GM21360 (cell line): ENCODE data around the gene SPHK1.

Source experiments
- ATAC-seq: cut with Tn5 transposase; IDR thresholded peaks from one replicate; pipeline ENCODE4 v1.9.1; 2021; ENCODE audit warnings: mild to moderate bottlenecking, moderate library complexity; ENCODE audit not compliant: unreplicated experiment

The SPHK1 gene

GRCh38 chr17:76360461-76360860 is 23.9 kb upstream of the SPHK1 start:
- no peak for ATAC-seq

- no peak for ATAC-seq
These were observed 21.1 kb upstream of the SPHK1 start for GRCh38 chr17:76363107-76363842.

- ATAC-seq = no peak
These were observed 19.0 kb upstream of the SPHK1 start for GRCh38 chr17:76365256-76365903.

GRCh38 chr17:76366247-76366646 is 18.2 kb upstream of the SPHK1 start:
- ATAC-seq = no peak

GRCh38 chr17:76367642-76368041 is 16.8 kb upstream of the SPHK1 start:
- no peak for ATAC-seq

- no peak for ATAC-seq
These were observed 15.9 kb upstream of the SPHK1 start for GRCh38 chr17:76368545-76368944.

- no peak for ATAC-seq
These were observed 15.0 kb upstream of the SPHK1 start for GRCh38 chr17:76369379-76369778.

GRCh38 chr17:76369804-76370203 is 14.6 kb upstream of the SPHK1 start:
- no peak for ATAC-seq

GRCh38 chr17:76370261-76370993 is 14.0 kb upstream of the SPHK1 start:
- no peak for ATAC-seq

- ATAC-seq = no peak
These were observed 12.5 kb upstream of the SPHK1 start for GRCh38 chr17:76371656-76372628.

GRCh38 chr17:76376318-76377133 is 7.9 kb upstream of the SPHK1 start:
- no peak for ATAC-seq

- no peak for ATAC-seq
These were observed 5.7 kb upstream of the SPHK1 start for GRCh38 chr17:76378548-76379274.

GRCh38 chr17:76379275-76379641 is 5.2 kb upstream of the SPHK1 start:
- ATAC-seq = no peak

- no peak for ATAC-seq
These were observed 4.6 kb upstream of the SPHK1 start for GRCh38 chr17:76379646-76380376.

GRCh38 chr17:76381633-76382350 is 2.6 kb upstream of the SPHK1 start:
- ATAC-seq = no peak

GRCh38 chr17:76382351-76382802 is 2.0 kb upstream of the SPHK1 start:
- ATAC-seq = no peak

- ATAC-seq = no peak
These were observed 1.4 kb upstream of the SPHK1 start for GRCh38 chr17:76382803-76383545.
